ENCODE results near the gene C1QTNF1.
"Not testable (repeated sequence)": the region's sequence is repeated elsewhere in the genome, so short reads cannot be mapped to it uniquely, and the experiment has no call there.

Gene C1QTNF1

GRCh38 chr17:79026376-79027273 lies 2.7 kb downstream of the C1QTNF1 start:
- no peak for DNase-seq

GRCh38 chr17:79027274-79027924 lies 3.4 kb downstream of the C1QTNF1 start:
- DNase-seq = no peak

- DNase-seq = no peak
These were observed 4.0 kb downstream of the C1QTNF1 start for GRCh38 chr17:79027925-79028491.

GRCh38 chr17:79028496-79029326 lies 4.7 kb downstream of the C1QTNF1 start:
- DNase-seq = no peak

GRCh38 chr17:79029327-79030009 lies 5.5 kb downstream of the C1QTNF1 start:
- DNase-seq = no peak

GRCh38 chr17:79030636-79031035 lies 6.7 kb downstream of the C1QTNF1 start:
- DNase-seq = not testable (repeated sequence)

- no peak for DNase-seq
These were observed 8.3 kb downstream of the C1QTNF1 start for GRCh38 chr17:79031996-79032875.

GRCh38 chr17:79033046-79033616 lies 9.2 kb downstream of the C1QTNF1 start:
- no peak for DNase-seq

- DNase-seq = no peak
These were observed 10.0 kb downstream of the C1QTNF1 start for GRCh38 chr17:79033741-79034501.

GRCh38 chr17:79034931-79035485 lies 11.0 kb downstream of the C1QTNF1 start:
- no peak for DNase-seq

- DNase-seq = no peak
These were observed 11.7 kb downstream of the C1QTNF1 start for GRCh38 chr17:79035686-79036085.

- no peak for DNase-seq
These were observed 12.2 kb downstream of the C1QTNF1 start for GRCh38 chr17:79036181-79036580.

GRCh38 chr17:79036596-79036995 lies 12.6 kb downstream of the C1QTNF1 start:
- no peak for DNase-seq

GRCh38 chr17:79038545-79039135 lies 14.7 kb downstream of the C1QTNF1 start:
- DNase-seq = no peak

- DNase-seq = no peak
These were observed 15.2 kb downstream of the C1QTNF1 start for GRCh38 chr17:79039171-79039570.

GRCh38 chr17:79039886-79040285 lies 15.9 kb downstream of the C1QTNF1 start:
- no peak for DNase-seq

- no peak for DNase-seq
These were observed 17.1 kb downstream of the C1QTNF1 start for GRCh38 chr17:79041041-79041570.

GRCh38 chr17:79041723-79042420 lies 17.9 kb downstream of the C1QTNF1 start:
- DNase-seq = no peak
